GM19240 (cell line): Measurements from ENCODE around the gene SMARCD3.
A peak's percentile ranks its signal among the peaks of the same experiment; 100 is the strongest.

Source experiments
- DNase-seq: peaks from one replicate; pipeline ENCODE4 v3.0.0; 2011; ENCODE audit warnings: low spot score; ENCODE audit not compliant: insufficient read length

SMARCD3 gene

DNA sequence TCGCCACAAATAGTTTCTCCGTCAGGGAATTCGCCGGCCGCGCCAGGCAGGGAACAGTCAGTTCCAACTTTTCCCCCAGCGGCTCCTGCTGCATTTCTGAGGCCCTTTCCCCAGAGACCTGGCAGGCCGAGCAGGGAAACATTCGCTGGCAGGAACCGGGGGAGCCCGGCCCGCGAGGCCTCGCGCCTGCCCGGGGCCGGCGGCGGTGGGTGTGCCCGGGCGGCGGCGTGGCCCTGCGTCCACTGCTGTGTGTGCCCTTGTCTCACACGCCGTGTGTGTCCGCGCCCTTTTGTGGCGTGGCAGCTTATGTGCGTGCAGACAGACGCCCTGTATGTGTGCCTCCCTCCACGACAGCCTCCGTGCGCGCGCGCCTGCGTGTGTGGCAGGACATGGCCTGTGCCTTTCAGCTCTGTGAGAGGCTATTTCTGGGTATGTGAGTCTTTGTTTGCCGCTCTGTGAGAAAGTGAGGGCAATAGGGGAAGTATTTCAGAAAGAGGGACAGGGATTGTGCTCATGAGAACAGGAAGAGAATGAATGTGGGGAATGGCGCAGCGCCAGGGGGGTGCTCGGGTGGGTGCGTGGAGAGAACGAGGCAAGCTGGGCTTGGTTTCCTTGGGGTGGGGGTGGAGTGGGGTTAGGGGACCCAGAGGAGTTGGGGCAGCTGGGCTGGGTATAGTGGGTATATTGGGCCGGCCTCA is 689 bp upstream of the SMARCD3 start:
- no peak for DNase-seq

DNA sequence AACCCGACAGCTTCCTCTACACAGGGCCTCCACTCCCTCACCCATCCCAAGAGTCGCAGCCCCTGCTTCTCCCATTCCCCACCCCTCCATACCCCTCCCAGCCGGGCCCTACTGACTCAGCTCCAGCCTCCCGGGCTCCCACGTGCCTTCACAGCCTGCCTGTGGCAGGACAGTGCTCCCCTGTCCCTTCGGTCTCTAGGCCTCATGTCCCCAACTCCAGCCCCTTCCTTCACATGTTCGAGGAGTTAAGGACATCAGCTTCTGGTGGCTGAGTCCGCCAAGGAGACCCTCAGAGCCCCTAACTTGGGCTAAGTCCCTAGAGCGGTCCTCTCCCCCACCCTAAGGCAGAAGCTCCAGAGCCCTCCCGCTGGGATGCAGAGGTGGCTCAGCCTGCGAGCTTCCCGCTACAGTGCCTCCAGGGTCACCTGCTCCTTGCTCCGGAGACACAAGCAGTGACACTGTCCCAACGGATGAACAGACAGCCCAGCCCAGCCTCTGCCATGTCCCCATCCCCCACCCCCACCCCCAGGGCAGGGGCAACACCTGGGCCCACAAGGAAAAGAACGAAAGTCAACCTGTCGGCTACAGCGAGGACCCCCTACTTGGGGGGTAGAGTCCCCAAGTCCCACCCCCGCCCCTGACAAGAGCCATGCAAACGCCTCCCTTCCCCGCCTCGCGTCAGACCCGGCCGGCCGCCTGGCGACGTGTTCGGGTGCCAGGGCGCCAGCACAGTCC is 716 bp downstream of the SMARCD3 start:
- DNase-seq: no peak

DNA sequence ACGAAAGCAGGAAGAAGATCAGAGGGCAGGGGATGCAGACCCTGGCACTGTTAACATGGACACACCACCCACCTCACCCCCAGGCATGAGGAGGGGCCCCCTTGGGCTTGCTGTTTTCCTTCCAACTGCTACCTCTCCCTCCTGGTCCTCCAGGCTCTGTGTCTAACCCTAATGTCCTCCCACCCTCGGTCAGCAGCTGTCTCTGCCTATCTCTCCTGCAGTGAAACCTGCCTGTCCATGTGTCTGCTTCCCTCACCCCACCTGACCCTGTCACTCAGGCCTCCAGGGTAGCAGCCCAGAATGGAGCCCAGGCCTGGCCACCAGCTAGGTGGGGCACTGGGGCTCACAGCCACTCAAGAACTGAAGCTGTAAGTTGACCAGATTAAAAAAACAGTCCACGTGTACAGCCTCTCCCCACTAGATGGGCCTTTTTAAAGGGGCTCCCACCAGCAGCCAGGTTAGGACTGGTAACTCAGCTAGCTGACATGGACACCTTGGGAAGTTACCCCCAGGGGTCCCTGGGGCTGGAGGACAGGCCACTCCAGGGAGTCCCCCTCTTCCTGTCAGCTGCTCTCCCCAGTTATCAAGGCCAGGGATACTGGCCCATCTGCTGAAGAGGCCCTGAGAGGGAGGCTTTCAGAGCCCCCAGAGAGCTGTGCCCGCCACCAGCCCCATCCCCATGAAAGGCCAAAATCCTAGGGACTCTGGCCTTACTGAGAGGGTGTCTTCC is 1.5 kb downstream of the SMARCD3 start:
- no peak for DNase-seq

DNA sequence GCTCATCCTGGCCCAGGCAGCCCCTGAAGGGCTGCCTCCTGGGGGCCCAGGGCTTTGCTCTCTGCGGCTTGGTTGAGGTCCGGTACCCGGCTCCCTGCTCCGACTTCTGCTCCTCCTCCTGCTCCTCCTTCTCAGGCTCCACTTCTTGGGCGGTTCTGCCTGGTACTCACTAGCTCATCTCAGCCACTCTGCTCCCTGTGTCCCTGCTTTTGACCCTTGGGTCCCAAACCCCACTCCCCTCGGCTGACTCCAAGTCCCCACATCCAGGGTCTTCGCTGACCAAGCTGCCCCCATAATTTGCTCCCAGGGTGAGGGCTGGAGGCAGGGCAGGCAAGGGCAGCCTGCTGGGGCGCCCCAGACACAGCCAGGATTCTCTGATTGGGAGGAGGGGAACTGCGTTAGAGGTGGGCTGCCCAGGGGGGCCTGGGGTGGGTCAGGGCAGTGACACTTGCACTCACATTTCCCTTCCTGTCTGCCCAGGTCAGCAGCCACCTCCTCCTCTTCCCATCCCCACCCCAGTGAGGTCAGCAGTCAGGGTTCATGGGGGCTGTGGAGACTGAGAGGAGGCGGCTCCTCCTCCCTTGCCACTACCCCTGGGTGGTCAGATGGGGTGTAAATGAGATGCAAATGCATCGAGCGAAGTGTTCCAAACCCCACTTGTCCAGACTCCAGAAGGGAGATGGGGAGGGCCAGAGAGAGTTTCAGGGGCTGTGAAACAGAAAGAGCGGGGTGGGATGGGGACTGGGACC is 2.2 kb downstream of the SMARCD3 start:
- no peak for DNase-seq

DNA sequence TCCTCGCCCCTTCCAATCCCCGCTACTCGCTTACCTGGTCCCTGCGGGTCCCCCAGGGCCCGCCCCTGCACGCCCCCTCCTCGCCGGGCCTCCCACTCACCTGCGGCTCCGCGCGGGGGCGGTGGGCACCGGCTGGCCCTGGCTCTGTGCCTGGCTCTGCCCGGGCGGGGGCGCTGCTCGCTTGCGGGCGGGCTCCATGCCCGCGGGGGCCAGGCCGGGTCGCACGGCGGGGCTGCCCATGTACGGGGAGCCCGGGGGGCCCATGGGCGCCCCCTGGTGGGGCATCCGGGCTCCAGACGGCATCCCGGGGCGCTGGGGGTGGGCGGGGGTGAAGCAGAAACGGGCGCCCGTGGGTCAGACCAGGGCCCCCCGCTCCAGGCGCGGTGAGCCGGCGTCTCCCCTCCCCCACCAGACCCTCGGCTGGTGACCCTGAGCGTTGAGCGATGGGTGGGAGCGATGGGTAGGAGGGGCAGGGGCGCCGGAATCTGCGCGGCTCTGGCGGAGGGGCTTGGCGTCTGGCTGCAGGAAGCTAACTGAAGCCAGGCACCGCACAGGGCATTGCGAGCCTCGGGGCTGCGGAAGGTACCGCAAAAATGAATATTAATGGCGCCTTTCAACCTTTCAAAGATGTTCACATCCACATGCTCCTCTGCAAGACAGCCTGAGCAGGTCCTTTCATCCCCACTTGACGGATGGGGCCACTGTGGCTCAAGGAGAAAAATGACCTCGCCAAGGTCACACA is 3.0 kb downstream of the SMARCD3 start:
- DNase-seq: peak; percentile 80

DNA sequence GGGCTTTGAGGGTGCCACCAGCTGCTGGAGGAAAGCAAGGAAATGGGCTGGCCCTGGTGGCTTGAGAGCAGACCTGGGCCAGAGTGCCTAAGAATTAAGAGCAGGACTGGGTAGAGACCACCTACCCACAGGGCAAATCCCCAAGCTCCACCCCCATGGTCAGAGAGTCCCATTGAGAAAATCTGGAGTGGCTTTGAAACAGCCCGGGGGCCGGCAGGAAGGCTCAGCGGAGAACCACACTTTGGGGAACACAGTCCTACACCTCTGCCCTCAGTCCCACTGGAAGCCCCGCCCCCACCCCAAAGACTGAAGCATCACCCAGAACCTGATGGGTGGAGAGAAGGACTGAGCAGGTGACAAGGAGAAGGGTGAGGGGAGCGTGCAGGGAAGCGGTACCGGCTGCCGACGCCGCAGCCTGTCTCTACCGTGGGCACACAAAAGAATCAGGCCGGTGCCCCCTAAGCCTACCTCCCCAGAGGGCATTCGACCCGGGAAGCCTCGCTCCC is 3.6 kb downstream of the SMARCD3 start:
- DNase-seq: no peak

DNA sequence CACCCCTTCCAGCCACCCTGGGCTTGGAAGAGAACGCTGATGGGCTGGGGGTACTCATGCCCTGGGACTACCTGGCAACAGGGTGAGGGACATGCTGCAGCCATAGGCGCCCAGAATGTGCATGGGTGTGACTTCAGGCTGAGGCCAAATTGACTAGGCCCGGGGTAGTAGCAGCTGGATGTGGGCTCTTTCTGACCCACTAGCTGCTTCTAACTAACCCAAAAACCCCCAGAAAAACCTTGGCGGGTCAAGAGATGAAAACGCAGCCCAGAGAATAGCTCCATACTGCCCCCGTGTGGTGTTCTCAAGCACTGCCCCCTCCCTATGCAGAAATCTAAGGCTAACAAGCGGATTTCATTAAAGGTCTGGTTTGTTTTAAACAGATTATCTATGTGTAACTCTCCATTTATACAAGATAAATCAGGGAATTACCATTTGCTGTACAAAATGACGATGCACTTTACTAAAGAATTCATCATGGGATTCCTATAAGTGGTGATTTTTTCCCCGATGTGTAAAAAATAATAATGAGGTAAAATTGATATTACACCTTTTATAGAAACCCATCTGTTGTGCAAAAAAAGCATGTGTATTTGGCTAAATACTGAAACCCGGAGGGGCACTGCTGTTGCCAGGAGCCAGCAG is 4.2 kb downstream of the SMARCD3 start:
- peak; percentile 71 for DNase-seq

DNA sequence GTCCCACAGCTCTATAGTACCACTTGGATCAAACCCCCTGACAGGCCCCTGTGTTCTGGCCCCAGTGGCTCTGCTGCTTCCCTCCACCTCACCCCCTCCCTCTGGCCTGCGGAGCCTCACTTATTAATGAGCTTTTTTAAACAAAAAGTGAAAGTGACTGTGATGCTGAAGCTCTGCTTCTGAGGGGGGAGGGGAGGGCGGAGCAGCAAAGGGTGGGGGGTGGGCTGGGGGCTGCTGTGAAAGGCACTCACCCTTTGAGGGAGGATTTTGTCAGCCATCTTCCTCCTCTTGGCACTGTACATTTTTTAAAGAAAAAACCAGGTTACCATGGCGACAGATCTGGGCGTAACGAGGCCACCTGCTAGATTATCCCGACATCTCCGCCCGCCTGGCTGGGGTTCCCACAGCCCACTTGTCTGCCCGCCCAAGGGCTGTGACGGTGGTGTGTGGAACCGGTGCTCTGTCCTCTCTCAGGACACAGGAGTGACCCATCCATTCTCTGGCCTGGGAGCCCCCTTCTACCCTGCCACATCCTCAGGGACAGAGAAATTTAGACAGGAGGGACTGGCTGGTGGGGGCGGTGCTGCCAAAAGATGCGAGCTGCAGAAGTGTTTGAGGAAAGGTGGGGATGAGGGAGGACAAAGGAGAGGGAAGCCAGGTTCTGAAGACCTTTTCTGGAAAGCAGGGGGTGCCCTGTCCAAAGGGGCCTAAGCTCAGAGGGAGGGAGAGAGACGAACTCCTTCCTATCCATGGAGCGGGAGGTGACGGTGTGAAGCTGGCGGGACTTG is 4.9 kb downstream of the SMARCD3 start:
- DNase-seq: no peak

DNA sequence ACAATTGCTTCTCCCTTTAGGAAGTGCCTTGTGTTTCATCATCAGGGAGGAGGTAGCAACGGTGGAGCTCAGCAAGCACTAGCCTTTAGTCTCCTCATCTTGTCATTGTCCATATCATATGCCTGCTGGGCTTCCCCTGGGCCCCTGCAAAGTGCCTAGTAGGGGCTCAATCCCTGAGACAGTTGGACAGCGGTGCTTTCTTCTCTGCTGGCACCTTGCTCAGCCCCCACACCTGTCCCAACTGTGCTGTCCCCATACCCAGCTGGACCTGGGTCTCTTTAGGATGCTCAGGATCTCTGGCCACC is 5.5 kb downstream of the SMARCD3 start:
- no peak for DNase-seq

DNA sequence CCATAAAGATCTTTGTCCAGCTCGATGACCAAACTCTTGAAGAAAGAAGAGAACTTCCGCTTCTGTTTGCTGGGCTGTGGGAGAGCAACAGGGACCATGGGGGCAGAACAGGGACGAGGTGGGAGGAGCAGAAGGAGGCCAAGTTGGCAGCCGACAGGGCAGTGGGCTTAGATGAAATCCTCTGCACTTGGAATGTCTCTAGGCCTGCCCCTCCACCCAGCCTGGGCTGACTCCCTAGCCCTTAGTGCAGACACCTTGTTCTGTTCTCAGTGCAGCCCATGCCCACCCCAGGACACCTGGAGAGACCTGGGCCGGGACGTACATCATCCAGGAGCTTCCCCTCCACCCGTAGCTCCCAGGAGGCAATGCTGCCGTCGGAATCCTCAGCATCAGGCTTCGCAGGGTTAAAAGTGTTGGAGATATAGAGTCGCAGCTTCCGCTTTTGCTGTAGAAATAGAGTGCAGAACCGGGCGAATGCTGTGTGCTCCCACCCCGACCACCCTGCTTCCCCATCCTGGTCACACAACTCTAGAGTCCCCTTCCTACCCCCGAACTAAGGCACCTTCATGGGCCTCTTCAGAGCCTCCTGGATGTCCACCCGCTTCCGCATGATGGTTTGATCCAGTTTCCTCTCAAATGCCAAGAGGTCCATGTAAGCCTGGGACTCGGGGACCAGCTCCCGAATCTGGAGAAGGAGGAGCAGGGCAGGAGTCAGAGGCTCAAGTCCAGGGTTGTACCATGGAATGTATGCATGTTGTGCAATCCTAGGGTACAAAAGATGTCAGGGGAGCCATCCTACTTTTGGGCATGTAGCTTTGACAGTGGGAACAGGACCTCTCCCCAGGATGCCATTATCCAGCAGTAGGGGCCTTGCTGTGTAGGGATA is 6.1 kb downstream of the SMARCD3 start:
- no peak for DNase-seq

DNA sequence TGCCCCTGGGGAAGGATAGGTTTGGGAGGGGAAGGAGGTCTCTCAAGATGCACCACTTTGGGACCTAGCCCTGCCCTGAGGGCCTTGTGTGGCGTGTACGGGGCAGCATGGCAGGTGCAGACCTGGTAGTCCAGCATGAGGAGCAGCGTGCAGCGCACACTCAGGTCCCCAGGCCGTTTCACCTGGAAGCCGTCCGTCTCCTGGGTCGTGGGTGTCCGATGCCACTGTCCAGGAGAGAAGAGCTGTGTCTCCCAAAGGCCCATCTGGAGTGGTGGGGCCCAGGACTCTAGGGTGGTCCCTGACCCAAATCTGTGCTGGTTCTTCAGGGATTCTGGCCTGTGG is 6.8 kb downstream of the SMARCD3 start:
- no peak for DNase-seq

DNA sequence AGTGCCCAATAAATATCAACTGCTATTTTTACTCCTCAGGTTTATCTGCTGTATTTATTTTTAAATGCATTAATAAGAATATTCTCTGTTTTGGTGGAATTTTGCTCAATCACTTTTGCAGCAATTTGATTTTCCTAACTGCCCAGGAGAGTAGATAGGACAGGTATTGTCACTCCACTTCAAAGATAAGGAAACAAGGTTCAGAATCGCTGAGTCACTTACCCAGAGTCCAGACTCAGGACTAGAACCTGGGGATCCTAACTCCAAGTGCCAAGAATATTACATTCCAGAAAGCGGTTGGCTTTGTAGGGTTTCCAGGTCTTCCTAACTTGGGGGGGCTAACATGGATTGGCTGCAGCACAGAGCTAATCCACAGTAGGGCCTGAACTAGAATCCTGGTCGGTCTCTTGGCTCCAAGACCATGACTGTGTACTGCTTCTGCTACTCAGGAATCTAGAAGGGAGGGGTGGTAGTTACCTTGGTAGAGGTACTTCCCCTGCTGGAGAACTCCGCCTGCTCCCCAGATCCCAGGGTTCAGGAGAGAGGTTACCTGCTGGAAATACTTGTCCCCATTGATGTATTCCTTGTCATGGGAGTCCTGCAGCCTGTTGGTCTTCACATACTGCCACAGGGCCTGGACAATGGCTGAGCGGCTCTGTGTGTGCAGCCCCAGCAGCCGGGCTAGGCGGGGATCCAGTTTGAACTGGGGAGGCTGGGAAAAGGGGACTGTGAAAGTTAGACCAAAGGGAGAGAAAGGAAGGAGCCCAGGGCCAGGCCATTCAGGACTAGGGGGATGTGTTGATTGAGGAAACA is 7.3 kb downstream of the SMARCD3 start:
- no peak for DNase-seq

DNA sequence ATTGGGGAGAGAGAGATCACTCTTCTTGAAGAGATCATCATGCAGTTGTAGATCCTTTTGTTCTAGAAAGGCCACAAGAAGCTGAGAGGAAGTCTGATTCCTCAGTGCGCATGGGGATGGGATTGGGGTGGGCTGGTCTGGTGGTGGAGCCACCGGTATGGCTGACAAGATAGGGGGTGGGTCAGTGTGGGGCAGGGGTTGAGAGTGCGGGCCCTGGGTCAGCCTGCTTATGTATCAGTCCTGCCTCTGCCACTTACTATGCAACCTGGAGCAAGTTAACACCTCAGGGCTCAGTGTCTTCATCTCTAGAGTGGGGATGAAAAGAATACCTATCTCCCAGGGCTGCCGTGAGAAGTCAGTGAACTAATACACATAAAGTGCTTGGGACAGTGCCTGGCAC is 8.0 kb downstream of the SMARCD3 start:
- DNase-seq: no peak

DNA sequence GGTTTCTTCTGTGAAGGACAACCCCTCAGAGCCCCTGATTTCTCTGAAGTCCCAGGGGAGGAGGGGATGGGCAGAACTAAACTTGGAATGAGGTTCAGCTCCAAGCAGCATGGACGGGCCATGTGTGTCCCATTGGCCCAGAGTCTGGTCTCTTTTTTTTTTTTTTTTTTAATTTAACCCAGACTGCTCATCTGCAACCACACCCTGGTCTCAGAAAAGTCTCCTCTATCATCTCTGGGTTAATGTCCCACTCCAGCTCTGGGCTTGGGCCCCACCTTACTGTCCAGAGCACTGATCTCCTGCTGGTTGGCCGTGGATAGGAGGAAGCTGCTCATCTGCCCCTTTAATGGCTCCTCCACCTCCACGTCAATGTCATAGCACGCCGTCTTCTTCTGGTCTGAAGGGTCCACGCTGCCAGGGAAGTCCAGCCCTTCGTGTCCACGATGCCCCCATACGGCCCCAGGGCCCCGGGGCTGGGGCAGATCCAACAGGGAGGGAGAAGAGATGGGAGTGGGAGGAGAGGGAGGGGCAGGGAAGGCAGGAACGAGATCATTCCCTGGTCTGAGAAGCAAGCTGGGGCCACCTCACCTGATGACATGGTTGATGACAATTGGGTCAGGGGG is 8.5 kb downstream of the SMARCD3 start:
- no peak for DNase-seq

DNA sequence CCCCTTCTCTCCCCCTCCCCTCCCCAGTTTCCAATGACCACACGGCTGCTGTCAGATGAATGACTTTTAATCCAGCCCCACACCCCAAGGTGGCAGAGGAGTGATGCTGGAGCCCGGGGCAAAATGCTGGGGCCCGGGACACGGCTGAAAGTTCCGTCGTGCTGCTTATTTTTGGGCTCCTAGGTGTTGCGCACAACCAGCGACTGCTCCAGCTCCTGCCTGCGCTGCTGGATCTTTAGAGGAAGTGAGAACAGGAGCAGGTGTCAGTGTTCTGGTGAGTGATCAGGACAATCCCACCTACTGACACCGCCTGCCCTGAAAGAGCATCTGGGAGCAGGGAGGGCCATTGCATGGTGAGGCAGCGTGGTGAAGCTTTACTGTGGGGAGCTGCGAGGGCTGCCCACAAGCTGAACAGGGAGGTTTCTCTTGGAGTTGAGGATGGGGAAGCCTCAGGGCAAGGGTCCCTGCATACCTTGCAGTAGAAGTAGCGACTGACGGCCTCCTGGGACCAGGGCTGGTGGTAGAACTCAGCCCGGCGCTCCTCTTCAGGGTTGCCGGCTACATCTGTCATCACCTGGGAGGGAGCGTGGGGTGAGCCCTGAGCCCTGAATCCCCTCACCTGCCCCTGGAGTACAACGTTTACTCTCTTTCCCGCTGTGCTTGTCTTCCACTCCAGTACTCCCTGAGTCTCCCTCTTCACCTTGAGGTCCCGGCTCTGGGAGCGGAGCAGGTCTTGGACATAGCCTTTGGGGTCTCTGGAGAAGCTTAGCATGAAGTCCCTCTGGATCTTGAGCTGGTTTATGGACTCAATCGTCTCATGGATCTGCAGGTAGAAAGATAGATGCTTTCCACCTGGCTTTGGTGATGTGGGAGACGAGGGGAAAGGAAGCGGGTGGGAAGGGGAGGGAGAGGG is 9.3 kb downstream of the SMARCD3 start:
- no peak for DNase-seq

DNA sequence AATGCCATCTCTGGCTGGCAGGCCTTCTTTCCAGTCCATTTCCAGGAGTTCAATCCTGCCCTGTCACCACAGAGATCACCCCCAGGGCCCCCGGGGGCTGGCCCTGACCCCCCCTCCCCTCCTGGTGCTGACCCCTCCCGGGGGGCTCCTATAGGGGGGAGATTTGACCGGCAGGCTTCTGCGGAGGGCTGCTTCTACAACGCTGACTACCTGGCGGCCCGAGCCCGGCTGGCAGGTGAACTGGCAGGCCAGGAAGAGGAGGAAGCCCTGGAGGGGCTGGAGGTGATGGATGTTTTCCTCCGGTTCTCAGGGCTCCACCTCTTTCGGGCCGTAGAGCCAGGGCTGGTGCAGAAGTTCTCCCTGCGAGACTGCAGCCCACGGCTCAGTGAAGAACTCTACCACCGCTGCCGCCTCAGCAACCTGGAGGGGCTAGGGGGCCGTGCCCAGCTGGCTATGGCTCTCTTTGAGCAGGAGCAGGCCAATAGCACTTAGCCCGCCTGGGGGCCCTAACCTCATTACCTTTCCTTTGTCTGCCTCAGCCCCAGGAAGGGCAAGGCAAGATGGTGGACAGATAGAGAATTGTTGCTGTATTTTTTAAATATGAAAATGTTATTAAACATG is 10.2 kb downstream of the SMARCD3 start:
- no peak for DNase-seq
